CD4-positive, alpha-beta T cell treated with Interleukin-17A for 1 hour (primary cell): ENCODE measurements around the gene IQGAP1.

ENCODE experiments used
- DNase-seq: peaks from one replicate; pipeline ENCODE4 v3.0.0-alpha.2; 2020

The IQGAP1 gene

DNA sequence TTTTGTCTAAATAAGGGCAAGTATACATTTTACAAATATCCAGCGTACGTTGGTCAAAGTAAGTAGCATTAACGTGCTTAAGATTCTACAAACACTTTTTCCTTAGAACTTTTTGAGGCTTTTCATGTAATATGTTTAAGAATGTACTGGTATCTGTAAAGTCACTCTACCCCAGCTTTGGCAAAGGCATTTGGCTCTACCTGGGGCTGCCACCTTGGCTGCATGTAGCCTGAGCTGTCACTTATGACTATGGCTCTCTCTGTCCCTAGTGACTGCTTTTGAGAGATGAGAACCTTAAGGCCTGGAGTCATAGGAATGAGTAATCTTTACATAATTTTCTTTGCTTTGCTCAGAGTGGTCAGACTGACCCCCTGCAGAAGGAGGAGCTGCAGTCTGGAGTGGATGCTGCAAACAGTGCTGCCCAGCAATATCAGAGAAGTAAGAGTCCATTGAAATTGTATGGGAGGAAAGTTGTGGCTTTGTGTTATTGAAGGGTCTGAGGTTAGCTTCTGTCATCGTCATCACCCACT lies 61.2 kb downstream of the IQGAP1 start:
- DNase-seq: no peak

DNA sequence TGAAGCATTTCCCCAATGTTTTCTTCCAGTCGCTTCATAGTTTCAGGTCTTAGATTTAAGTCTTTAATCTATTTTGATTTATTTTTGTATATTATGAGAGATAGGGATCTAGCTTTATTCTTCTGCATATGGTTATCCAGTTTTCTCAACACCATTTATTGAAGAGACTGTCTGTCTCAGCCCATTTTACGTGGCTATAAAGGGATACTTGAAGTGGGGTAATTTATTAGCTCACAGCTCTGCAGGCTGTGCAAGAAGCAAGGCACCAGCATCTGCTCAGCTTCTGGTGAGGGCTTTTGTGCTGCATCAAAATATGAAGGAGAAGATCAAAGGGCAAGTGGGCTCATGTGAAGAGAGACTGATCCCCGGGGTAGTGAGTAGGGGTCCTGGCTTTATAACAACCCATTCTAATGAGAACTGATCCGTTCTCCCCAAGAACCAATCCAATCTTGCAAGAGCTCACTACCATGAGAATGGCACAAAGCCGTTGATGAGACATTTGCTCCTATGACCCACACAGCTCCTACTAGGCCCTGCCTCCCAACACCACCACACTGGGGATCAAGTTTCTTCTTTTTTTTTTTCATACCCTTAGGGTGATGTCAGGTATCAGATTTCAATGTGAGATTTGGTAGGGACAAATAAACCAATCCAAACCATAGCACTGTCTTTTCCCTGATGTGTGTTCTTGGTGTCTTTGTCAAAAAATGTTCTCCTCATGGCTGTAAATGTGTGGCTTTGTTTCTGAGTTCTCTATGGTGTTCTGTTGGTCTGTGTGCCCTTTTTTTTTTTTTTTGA lies 63.2 kb downstream of the IQGAP1 start:
- no peak for DNase-seq

DNA sequence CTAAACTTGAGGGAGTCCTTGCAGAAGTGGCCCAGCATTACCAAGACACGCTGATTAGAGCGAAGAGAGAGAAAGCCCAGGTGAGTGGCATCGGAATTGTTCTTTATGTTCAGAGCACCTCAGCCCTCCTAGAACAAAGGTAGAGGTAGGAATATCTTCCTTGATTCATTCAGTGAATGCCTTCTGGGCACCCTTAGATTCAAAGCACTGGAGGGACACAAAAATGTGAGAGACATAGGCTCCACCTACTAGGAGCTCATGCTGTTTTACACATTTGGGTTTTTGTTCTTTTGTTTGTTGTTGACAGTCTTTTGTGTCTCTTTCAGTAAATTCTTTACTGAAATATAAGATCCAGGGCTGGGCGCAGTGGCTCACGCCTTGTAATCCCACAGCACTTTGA lies 68.2 kb downstream of the IQGAP1 start:
- DNase-seq: no peak

DNA sequence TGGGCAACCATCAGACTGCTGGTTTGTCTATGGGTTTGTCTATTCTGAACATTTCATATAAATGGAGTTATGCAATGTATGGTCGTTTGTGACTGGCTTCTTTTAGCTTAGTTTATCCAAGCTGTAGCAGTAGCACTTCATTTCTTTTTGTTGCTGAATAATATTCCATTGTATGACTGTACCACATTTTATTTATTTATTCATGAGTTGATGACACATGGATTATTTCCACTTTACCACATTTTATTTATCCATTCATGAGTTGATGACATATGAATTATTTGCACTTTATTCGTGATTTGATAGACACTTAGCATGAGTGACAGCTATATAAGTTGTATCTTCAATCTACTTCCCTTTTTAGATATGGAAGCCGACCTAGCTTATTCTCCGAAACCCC lies 70.0 kb downstream of the IQGAP1 start:
- no peak for DNase-seq

DNA sequence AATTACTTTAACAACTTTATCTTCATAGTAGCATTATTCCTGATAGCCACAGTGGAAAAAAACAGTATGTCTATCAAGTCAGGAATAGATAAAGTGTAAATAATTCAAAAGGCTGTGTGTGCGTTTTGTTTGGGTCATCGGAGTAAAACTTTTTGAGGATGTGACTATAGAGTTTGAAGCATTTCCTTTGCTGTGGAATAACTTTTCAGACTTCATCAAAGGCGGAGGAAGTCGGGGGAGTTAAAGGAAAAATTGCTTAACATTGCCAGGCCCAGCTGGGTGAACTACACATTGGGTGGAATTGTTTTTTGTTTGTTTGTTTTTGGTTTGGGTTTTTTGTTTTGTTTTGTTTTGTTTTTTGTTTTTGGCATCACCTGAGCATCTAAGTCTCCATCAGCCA lies 71.3 kb downstream of the IQGAP1 start:
- DNase-seq: no peak

DNA sequence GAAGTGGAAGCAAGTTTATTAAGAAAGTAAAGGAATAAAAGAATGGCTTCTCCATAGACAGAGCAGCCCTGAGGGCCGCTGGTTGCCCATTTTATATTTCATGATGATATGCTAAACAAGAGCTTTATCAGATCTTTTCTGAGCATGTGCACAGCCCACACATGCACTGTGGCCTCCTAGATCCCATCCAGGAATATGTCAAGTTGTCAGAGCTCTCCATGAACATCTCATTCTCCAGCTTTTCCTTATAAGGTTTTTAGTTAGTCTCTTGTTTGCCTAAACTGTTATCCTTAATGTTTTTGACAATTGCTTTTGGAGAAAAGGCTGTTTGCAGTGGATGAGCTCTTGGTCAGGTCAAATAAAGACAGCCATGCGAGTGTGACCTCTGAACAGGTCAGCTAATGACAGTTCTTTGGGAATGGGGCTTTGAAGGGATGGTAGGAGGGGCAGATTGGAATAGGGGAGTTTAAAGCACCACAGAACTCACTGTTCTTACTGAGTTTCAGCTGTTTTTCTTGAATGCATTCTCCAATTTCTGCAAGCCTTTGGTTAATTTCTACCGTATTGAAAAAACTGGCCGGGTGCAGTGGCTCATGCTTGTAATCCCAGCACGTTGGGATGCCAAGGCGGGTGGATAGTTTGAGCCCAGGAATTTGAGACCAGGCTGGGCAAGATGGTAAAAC lies 72.2 kb downstream of the IQGAP1 start:
- DNase-seq: no peak

DNA sequence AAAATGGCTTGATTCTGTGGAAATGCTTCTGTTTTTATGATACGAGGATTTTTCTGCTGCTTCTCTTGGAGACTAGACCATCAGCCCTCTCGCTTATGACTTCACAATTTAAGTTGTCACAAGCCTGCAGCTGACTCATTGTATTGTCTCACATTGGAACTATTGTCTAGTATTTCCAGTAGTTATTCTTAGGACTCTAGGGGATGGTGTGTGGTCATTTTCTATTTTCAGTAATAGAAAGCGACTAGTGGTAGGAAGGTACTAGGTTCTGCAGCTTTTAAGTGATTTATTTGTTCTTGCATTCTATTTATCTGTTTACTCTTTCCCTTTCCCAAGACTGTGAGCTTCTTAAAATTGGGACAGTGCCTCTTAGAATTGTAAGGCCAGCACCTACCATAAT lies 75.3 kb downstream of the IQGAP1 start:
- DNase-seq: no peak

DNA sequence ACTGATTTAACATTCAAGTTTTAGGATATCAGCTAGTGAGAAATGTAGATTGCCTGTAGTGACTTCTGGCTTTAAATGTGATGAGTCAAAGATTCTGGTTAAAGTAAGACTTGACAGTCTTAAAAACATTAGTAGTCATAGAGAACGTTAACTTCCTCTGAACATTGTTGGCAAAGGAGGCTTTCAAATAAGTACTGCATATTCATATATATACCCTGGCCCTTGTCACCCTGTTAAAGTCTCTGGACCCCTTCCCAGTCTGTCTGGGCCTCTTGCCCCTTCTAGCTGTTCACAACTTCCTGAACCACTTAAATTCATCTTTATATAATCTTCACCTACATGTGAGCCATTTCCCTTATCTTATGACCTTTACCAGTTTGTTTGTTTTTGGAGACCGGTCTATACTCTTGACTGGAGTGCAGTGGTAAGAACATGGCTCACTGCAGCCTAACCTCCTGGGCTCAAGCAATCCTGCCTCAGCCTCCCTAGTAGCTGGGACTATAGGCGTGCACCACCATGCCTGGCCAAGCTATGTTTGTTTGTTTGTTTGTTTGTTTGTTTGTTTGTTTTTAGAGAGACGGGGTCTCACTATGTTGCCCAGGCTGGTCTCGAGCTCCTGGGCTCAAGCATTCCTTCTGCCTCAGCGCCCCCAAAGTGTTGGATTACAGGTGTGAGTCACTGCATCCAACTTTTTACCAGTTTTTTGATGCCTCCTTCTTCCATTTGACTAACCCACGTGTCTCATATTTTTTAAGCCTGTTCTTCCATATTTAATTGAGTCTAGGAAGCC lies 77.3 kb downstream of the IQGAP1 start:
- DNase-seq: no peak

DNA sequence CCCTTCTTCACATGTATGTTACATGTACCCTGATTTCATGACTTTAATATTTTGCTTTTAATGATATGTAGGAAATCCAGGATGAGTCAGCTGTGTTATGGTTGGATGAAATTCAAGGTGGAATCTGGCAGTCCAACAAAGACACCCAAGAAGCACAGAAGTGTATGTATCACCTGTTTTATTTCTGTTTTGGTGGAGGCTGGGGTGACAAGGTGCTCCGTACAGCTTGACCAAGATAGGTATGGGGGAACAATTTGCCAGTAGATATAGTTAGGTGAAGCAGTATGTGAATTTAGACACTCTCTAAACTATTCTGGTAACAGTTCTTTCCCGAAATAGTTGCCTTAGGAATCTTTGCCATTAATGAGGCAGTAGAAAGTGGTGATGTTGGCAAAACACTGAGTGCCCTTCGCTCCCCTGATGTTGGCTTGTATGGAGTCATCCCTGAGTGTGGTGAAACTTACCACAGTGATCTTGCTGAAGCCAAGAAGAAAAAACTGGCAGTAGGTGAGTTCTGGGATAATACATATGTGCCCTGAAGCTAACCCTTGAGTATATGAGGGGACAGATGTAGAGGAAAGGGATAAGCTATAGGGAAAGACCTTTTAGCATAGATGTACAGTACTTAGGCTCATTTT lies 78.0 kb downstream of the IQGAP1 start:
- DNase-seq: no peak

DNA sequence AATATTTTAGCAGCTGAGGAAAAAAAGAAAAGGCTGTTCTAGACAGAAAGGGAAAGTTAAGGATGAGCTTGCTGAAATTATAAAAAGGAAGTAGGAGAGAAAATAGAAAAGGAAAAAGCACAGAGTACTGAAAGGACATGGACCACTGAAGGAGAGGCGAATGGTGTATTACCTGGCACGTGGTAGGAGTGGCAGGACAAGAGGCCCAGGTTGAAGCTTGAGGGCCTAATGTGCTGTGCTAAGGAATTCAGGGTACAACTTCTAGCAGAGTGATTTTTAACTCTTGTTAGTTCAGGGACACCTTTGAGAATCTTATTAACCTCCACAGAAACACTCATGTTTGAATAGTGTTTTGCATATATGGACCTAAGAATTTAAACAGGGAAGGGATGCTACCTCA lies 81.7 kb downstream of the IQGAP1 start:
- no peak for DNase-seq

DNA sequence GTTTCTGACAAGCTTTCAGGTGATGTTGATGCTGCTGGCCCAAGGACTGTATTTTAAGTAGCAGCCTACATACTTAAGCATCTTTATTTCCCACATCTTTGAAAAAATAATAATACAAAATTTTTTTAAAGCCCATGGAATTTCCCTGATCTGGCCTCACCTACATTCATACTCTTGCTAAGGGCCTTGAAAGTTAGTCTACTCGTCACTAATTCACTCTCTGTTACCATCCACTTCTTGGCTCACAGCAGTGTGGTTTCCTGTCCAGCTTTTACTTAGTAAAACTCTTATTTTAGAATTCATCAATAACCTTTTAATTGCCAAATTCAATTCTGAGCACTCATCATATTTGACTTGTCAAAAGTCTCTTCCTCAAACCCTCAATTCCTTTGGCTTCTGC lies 82.4 kb downstream of the IQGAP1 start:
- no peak for DNase-seq

DNA sequence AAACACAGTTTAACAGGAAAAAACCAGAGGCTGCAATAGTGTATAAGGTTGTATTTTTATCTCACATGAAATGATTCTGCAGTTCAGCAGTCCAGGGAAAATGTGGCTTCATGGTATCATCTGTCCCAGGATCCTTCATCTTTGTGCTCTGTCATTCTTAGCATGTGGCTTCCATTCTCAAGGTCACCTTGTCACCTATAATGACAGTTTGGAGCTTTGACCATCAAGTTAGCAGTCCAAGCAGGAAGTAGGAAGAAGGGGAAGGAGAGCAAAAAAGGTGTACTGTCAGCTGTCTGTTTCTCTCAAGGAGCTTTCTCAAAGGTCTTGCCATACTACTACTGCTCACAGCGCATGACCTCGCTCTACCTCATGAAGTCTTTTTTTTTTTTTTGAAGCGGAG lies 83.1 kb downstream of the IQGAP1 start:
- DNase-seq: no peak

DNA sequence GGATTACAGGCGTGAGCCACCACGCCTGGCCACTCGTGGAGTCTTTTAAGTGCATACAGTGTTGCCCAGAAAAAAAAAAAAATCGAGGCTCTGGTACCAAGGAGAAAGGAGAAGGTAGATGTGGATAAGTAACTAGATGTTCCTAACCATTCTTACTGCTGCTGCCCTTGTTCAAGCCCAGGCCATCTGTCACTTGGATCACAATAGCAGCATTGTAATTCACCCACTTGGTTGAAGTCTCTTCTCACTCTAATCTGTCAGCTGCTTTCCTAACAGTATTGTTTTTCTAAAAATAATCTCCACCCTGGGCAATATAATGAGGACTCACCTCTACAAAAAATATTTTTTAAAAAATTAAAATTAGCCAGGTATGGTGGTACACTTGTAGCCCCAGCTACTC lies 83.7 kb downstream of the IQGAP1 start:
- no peak for DNase-seq

DNA sequence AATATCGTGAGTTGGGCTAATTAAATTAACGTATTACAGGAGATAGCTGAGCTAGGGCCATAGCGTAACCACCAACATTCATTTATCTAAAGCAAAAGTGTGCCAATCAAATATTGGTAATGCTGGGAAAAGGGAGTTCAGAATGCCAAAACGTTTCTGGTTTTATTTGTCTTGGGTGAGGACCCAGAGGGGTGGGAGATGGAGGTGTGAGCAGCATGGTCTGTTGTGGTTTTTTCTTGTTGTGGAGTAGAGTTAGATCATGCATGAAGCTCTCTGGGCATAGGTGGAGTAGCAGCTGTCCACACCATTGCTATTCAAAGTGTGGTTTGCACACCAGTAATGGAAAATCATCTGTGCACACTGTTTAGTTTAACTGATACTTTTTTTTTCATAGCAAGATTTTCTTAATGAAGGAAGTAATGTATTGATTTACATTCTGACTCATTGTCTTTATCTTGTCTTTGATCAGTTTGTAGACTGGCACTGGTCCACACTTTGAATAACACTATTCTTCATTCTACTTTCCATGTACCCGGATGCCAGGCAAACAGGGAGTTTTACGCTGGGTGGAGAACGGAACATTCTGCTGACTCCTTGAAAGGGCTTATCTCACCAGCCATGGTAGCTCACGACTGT lies 90.9 kb downstream of the IQGAP1 start:
- DNase-seq: no peak

DNA sequence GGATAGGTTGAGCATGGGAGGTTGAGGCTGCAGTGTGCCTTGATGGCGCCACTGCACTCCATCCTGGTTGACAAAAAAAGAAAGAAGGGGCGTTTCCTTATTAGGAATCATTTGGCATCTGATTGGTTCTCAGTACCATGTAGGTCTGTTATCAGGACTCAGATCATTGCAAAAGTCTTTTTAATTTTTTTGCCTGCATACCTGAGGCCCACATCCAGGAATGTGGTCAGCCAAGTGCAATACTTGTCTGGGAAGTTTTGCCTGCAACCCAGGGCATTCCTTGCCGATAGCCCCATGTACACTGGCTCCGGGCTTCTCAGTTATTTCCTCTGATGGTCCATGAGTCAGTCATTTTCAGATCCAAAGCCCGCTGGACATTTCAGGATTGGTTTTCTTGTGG lies 91.6 kb downstream of the IQGAP1 start:
- DNase-seq: no peak

DNA sequence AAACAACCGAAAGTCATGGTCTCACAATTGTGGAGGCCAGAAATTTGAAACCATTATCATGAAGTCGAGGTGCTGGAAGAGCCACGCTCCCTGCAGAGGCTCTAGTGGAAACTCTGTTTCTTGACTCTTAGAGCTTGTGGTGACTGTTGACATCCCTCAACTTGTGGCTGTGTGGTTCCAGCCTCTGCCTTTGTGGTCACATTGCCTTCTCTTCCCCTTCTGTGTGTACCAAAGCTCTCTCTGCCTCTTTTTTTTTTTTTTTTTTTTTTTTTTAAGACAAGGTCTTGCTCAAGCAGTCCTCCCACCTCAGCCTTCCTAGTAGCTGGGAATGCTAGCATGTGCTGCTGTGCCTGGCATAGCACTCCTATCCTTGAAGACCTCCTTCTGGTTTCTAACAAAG lies 93.0 kb downstream of the IQGAP1 start:
- peak; percentile 48 for DNase-seq

DNA sequence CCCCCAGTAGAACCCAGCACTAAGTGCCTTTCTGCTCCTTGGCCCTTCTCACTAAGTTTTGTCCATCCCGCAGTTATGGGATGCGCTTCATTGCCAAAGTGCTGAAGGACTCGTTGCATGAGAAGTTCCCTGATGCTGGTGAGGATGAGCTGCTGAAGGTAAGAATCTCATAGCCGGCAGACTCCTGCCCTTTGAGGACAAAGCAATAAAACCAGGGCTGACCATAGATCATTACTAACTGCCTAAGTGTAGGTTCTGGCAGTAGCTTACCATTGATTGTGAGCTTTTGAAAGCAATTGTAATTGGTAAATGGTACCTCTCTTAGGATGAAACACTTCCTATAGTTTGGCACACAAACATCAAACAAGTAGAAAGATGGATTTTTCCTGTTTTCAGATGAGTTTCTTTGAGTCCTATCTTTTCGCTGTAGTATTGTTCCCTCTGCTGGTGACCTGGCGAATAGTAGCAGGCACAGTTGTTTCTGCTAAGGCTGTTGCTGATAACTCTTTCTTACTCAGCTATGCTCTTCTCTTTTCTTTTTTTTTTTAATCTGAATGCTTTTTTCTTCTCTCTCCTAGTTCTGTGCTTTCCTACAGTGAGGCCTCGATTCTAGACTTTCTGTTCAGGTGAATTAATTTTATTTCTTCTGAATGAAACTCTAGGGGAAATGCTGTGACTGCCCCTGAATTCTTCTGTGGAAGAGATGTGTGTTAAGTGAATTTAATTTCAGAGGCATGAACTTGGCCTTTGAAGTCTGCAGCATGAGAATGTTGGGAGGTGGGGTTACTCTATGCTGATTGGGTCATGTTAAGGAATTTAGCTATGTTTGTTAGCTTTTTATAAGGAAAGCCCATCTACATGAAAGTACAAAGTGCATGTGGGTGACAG lies 94.3 kb downstream of the IQGAP1 start:
- peak; percentile 54 for DNase-seq

DNA sequence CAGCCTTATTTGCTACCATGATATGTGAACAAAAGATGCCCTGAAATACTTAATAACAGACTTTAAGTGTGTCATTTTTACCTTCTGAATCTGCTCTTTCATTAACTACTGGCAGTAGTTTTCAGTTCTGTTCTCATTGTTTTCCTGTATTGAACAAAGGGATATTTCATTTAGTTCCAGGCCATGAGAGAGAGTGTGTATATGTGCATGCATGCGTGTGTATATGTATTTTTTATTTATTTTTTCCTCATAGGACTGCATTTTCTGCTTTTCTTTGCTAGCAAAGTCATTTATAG lies 94.9 kb downstream of the IQGAP1 start:
- no peak for DNase-seq

DNA sequence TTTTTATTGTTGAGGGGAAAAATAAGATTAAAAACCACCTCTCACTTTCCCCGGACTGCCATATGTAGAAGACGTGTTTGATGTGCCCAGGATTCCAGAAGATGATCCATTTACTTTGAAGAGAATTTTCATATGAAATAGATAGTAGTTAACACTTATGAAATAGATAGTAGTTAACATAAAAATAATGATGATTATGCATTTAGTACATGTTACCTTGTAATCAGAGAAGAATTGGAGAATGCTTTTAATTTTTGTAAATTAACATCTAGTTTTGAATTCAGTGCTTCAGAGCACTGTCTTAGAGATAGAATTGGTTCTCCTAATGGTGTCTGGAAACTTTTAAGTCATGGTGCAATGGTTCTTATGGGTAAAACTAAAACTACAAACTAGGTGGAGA lies 95.6 kb downstream of the IQGAP1 start:
- no peak for DNase-seq

DNA sequence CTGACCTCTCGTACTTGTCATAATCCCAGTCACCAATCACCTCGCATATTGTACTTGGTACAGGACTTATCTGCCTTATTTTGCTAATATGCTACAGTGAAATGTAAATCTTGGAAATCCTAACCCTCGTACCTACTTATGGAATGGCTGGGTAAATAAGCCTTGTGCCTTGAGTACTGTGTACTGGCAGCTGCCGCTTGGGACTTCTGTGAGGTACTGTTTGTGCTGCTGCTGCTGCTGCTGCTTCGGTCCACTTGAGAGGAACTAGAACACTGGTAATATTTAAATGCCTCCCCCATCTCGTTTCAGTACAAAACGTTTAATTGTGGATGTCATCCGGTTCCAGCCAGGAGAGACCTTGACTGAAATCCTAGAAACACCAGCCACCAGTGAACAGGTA lies 99.1 kb downstream of the IQGAP1 start:
- DNase-seq: no peak

DNA sequence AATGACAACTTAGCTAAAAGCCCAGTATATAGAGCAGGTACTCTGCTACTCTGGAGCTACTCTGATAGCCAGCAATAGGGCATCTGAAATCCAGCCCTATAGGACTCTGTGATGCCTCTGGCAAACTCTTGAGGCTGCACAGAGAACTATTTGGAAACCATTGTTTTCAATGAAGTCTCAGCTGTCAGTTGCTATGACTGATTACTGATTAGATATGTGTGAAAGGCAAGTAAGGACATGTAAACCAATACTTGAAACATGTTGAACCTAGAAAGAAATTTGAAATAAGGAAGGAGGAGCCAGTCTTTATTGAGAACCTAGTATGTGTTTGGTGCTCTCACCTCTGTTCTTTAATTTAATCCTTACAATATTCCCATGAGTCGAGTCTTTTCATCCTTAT lies 101.5 kb downstream of the IQGAP1 start:
- DNase-seq: no peak

DNA sequence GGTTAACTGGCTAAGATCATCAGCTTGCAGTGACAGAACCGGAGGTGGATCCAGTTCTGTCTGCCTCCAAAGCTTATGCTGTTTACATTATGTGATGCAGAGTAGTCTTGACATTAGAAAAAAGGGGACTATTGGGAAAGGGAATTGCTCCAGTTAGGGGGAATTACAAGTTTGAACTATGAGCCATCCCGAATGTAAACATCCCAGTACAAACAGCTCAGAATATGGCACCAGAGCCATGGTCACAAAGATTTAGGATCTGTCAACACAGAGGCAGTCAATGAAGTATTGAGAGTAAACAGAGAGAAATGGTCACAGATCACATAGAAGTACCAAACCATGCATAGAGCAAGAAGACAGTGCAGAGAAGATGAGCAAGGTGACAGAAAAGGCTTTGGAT lies 101.9 kb downstream of the IQGAP1 start:
- DNase-seq: no peak
